HG03378 (cell line): ENCODE results near the gene EPG5.
"Not testable (repeated sequence)": the region's sequence is repeated elsewhere in the genome, so short reads cannot be mapped to it uniquely, and the experiment has no call there.

Experiments
- ATAC-seq: cut with Tn5 transposase; IDR thresholded peaks from one replicate; pipeline ENCODE4 v1.9.1; 2021; ENCODE audit warnings: mild to moderate bottlenecking, moderate library complexity; ENCODE audit not compliant: unreplicated experiment

The EPG5 gene

GRCh38 chr18:45967007-45967706, at the start of gene EPG5:
EPG5 (minus strand) TSS chr18:45967329; CDS start chr18:45967239, 90 bp downstream.
- ATAC-seq: peak; percentile 96

GRCh38 chr18:46013484-46014189, 46.5 kb upstream of the EPG5 start:
- ATAC-seq: peak; percentile 85

- no peak for ATAC-seq
These were observed 43.5 kb upstream of the EPG5 start for GRCh38 chr18:46010676-46011075.

GRCh38 chr18:46010050-46010449, 42.9 kb upstream of the EPG5 start:
- no peak for ATAC-seq

- ATAC-seq: no peak
These were observed 42.2 kb upstream of the EPG5 start for GRCh38 chr18:46009125-46009840.

GRCh38 chr18:46008531-46008930, 41.4 kb upstream of the EPG5 start:
- ATAC-seq: no peak

- no peak for ATAC-seq
These were observed 40.0 kb upstream of the EPG5 start for GRCh38 chr18:46007165-46007564.

- ATAC-seq: no peak
These were observed 35.8 kb upstream of the EPG5 start for GRCh38 chr18:46002934-46003333.

GRCh38 chr18:46001892-46002291, 34.8 kb upstream of the EPG5 start:
- ATAC-seq: no peak

GRCh38 chr18:46001074-46001473, 33.9 kb upstream of the EPG5 start:
- no peak for ATAC-seq

GRCh38 chr18:45999536-45999935, 32.4 kb upstream of the EPG5 start:
- no peak for ATAC-seq

- no peak for ATAC-seq
These were observed 31.1 kb upstream of the EPG5 start for GRCh38 chr18:45998244-45998643.

- no peak for ATAC-seq
These were observed 30.6 kb upstream of the EPG5 start for GRCh38 chr18:45997700-45998151.

- no peak for ATAC-seq
These were observed 28.3 kb upstream of the EPG5 start for GRCh38 chr18:45995461-45995860.

GRCh38 chr18:45993438-45993837, 26.3 kb upstream of the EPG5 start:
- no peak for ATAC-seq

- not testable (repeated sequence) for ATAC-seq
These were observed 25.4 kb upstream of the EPG5 start for GRCh38 chr18:45992527-45992926.

GRCh38 chr18:45991788-45992187, 24.7 kb upstream of the EPG5 start:
- ATAC-seq: no peak

- no peak for ATAC-seq
These were observed 17.6 kb upstream of the EPG5 start for GRCh38 chr18:45984546-45985235.

GRCh38 chr18:45981821-45982220, 14.7 kb upstream of the EPG5 start:
- no peak for ATAC-seq

- ATAC-seq: no peak
These were observed 13.1 kb upstream of the EPG5 start for GRCh38 chr18:45980229-45980628.

GRCh38 chr18:45978084-45978483, 11.0 kb upstream of the EPG5 start:
- no peak for ATAC-seq
